ENCODE data around the gene P2RX3. TPM values are rescaled to one million over a fixed set of nuclear protein-coding genes. Genes with fewer than 3 reads are reported as not detected.
"Not testable (repeated sequence)": the region's sequence is repeated elsewhere in the genome, so short reads cannot be mapped to it uniquely, and the experiment has no call there.

Gene P2RX3
- total RNA-seq, 4 donors from 2014 or later = not detected

DNA sequence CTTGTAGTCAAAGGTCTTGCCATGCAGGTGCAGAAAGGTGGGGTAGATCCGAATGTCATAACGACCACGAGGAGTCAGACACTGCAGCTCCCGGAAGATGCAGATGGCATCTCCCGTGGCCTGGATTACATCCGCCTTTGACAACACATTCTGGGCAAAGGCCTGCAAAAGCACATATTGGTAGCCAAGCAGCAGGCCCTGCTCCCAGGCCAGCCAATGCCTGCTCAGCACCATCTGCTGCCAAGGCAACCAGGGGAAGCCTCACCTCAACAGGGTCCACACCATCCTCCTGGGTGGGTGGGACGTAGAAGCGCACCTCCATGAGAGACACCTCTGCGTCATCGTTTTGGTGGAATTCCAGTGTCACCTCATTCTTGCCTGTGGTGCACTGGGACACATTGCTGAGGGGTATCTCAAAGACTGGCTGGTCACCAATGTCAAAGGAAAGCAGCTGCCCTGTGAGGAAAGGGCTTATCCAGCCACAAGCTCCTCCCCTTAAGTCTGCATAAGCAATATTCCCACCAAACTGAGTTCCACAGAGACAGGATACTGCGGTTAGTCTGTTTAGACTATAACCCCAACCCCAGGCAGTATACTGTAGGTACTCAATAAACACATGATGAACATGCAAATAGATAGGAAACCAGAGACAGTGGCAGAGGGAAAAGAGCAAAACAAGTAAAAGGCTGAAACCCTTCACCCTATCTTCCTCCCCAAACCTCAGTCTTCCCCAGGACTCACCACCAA lies 5.3 kb upstream of the P2RX3 start:
- Histone ChIP-seq H3K27ac (no peak overlapping the region), H3K9me3 (no peaks in the 10 kb centered on the region), H3K4me1 (peaks cover 10 to 32% (median 16%) of the 10 kb centered on the region in 3 donors), H3K27me3 (no peaks in the 10 kb centered on the region), H3K4me3 (no peak overlapping the region), H3K36me3 (peaks cover 32 to 66% (median 40%) of the 10 kb centered on the region in 3 donors)
- WGBS, 2 donors = 88 to 93% methylated on average over 11 of the region's 11 CpGs
- intact Hi-C loops (cut with DNase I) = no loop called here
- DNase-seq = no peak
- no peak for TF ChIP-seq CTCF (IDR thresholded peaks at IDR 0.05)
- TF ChIP-seq POLR2A (IDR thresholded peaks at IDR 0.05) = no peak

DNA sequence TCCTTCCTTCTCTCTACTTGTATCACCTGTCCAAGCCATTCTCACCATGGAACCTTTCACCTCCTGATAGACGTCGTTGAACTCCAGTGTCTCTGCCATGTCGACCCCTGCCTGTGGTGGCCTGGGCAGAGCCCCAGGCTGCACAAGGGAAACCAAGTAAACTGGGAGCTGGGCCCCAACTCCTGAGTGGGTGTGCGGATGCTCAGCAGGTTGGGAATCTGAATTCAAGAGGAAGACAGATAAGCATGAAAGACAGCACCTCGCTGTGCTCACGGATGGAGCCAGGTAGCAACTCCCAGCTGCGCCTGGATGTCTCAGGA lies 3.2 kb upstream of the P2RX3 start:
- DNase-seq = no peak
- TF ChIP-seq CTCF (IDR thresholded peaks at IDR 0.05) (no peak), POLR2A (IDR thresholded peaks at IDR 0.05) (no peak)
- intact Hi-C loops (cut with DNase I) = no loop called here
- H3K4me3 ChIP-seq = peak overlapping the region; percentile 73 to 99 (median 98)
- peak overlapping the region; percentile 89 to 96 (median 94) for H3K27ac ChIP-seq
- 0 to 17% methylated on average over 2 to 3 of the region's 7 CpGs for WGBS, 2 donors
- H3K27me3 ChIP-seq = no peaks in the 10 kb centered on the region
- peaks cover 29 to 44% (median 31%) of the 10 kb centered on the region in 3 donors for H3K36me3 ChIP-seq
- no peaks in the 10 kb centered on the region for H3K9me3 ChIP-seq
- H3K4me1 ChIP-seq = peaks cover 10 to 33% (median 16%) of the 10 kb centered on the region in 3 donors

- H3K27me3 ChIP-seq = no peaks in the 10 kb centered on the region
- H3K27ac ChIP-seq = peak within 1 kb of the TSS; percentile 89 to 96 (median 94)
- intact Hi-C loops (cut with DNase I) = no loop called here
- TF ChIP-seq POLR2A (IDR thresholded peaks at IDR 0.05) (peak in 1 of 4 donors; percentile 55), CTCF (IDR thresholded peaks at IDR 0.05) (no peak)
- H3K4me3 ChIP-seq = peak within 1 kb of the TSS; percentile 73 to 99 (median 98)
- WGBS, 2 donors = 0% methylated on average over 12 to 22 of the region's 69 CpGs
- DNase-seq = peak; percentile 56
- no peaks in the 10 kb centered on the region for H3K9me3 ChIP-seq
- peaks cover 23 to 39% (median 26%) of the 10 kb centered on the region in 3 donors for H3K36me3 ChIP-seq
- peaks cover 10 to 35% (median 16%) of the 10 kb centered on the region in 3 donors for H3K4me1 ChIP-seq
Measured at GRCh38 chr11:57335343-57336110, 2.6 kb upstream of the P2RX3 start, which contains the start of gene SSRP1. TSS of gene SSRP1 (minus strand) at chr11:57335892. CDS start at chr11:57335121, 771 bp downstream.

- intact Hi-C loops (cut with DNase I) = no loop called here
- TF ChIP-seq POLR2A (IDR thresholded peaks at IDR 0.05) (no peak), CTCF (IDR thresholded peaks at IDR 0.05) (no peak)
- H3K27me3 ChIP-seq = no peaks in the 10 kb centered on the region
- 22 to 23% methylated on average over 11 to 12 of the region's 12 CpGs for WGBS, 2 donors
- H3K9me3 ChIP-seq = no peaks in the 10 kb centered on the region
- peaks cover 10 to 35% (median 16%) of the 10 kb centered on the region in 3 donors for H3K4me1 ChIP-seq
- H3K4me3 ChIP-seq = peak overlapping the region; percentile 73 to 99 (median 98)
- no peak for DNase-seq
- peaks cover 18 to 32% (median 20%) of the 10 kb centered on the region in 3 donors for H3K36me3 ChIP-seq
- H3K27ac ChIP-seq = peak overlapping the region; percentile 89 to 96 (median 94)
Measured at GRCh38 chr11:57336111-57336666, 2.0 kb upstream of the P2RX3 start.

GRCh38 chr11:57336856-57337255 lies 1.3 kb upstream of the P2RX3 start:
- 89 to 91% methylated on average over 6 of the region's 6 CpGs for WGBS, 2 donors
- H3K9me3 ChIP-seq; H3K27me3 ChIP-seq; H3K27ac ChIP-seq; intact Hi-C loops (cut with DNase I); H3K4me3 ChIP-seq; DNase-seq: not testable (repeated sequence)
- H3K4me1 ChIP-seq = peaks cover 10 to 35% (median 16%) of the 10 kb centered on the region in 3 donors
- H3K36me3 ChIP-seq = peaks cover 12 to 26% (median 15%) of the 10 kb centered on the region in 3 donors
